Left lung (tissue), 10 donors: ENCODE results near the gene CLRN3. TPM values are rescaled to one million over a fixed set of nuclear protein-coding genes. Genes with fewer than 3 reads are reported as not detected.

Experiments used
- ATAC-seq: fragments of 200-7000 bp; cut with Tn5 transposase; one replicate; pipeline ENCODE4 v1.9.1; 2020; ENCODE audit warnings: moderate library complexity
- DNase-seq, 4 donors: peaks; one replicate each; pipeline ENCODE4 v3.0.0-alpha.2; 2013 to 2020
- H3K27ac ChIP-seq, 2 donors: fragments of 200-600 bp; sonication (generic) in 1 of 2; one replicate each; pipeline versions ENCODE4 v1.5.0 to v1.8.0; 2020 to 2021
- H3K27me3 ChIP-seq, 2 donors: fragments of 200-600 bp; sonication (generic) in 1 of 2; one replicate each; pipeline versions ENCODE4 v1.5.0 to v1.8.0; 2020 to 2021
- H3K36me3 ChIP-seq, 2 donors: fragments of 200-600 bp; sonication (generic) in 1 of 2; one replicate each; pipeline versions ENCODE4 v1.5.0 to v1.8.0; 2020 to 2021
- H3K4me1 ChIP-seq, 2 donors: fragments of 200-600 bp; one replicate each; pipeline ENCODE4 v1.8.0; 2021
- H3K4me3 ChIP-seq, 2 donors: fragments of 200-600 bp; sonication (generic) in 1 of 2; one replicate each; pipeline versions ENCODE4 v1.5.0 to v1.8.0; 2020 to 2021; ENCODE audit warnings: mild to moderate bottlenecking in 1 of 2
- H3K9me3 ChIP-seq, 2 donors: fragments of 200-600 bp; sonication (generic) in 1 of 2; one replicate each; pipeline versions ENCODE4 v1.5.0 to v1.8.0; 2020 to 2021
- CTCF ChIP-seq, 2 donors: fragments of 200-600 bp; sonication (generic) in 1 of 2; IDR thresholded peaks; one replicate each; pipeline versions ENCODE4 v1.5.0 to v1.8.0; 2021; ENCODE audit warnings: antibody characterized with exemption in 2 of 2
- intact Hi-C, 2 donors: fragments of 100-400 bp; cut with DNase I; formaldehyde crosslinking; loops; one replicate each; pipeline versions ENCODE4 v1.11.2 to v1.14.2; 2022
- polyA plus RNA-seq, 6 donors: library from polyadenylated mRNA; unstranded; fragments of 120-200 nt; gene quantifications; one replicate each; pipeline ENCODE4 v1.2.1, GENCODE V29; 2013; ENCODE audit not compliant: insufficient read length in 6 of 6
- total RNA-seq, 2 donors: library from RNA; stranded (reverse); fragmentation: NEBNext Ultra II Directional; extraction: Animal tissue kit (Norgen Biotek cat#: 25700); gene quantifications; one replicate each; pipeline ENCODE4 v1.2.1, GENCODE V29; 2021
- donor health status: DM: no; HTN: yes; CAD: no.
- donor health status: DM: no; HTN: no; CAD: no.

The CLRN3 gene
- total and polyA plus RNA-seq, 8 donors: 0.13 to 0.27 TPM; not detected in 6

- intact Hi-C loops: no loop called here
- ATAC-seq (no peak), DNase-seq (no peak)
- Histone ChIP-seq H3K36me3 (no peaks in the 10 kb centered on the region), H3K4me1 (no peaks in the 10 kb centered on the region), H3K27me3 (no peaks in the 10 kb centered on the region), H3K9me3 (peaks cover 0 to 12% of the 10 kb centered on the region in 2 donors), H3K4me3 (no peak overlapping the region), H3K27ac (no peak overlapping the region)
- no peak for TF ChIP-seq CTCF (IDR thresholded peaks at IDR 0.05)
Observed at GRCh38 chr10:127866276-127867013, 26.3 kb downstream of the CLRN3 start.

GRCh38 chr10:127863231-127863825, 29.4 kb downstream of the CLRN3 start:
- no peak for DNase-seq
- no peak overlapping the region for H3K4me3 ChIP-seq
- TF ChIP-seq CTCF (IDR thresholded peaks at IDR 0.05): no peak
- H3K27me3 ChIP-seq: no peaks in the 10 kb centered on the region
- no peaks in the 10 kb centered on the region for H3K4me1 ChIP-seq
- intact Hi-C loops: loop anchor here in 1 of 2 donors (5.0 kb wide), 1 partner anchor 209 kb away; no protein-coding TSS in a partner anchor
- H3K36me3 ChIP-seq: no peaks in the 10 kb centered on the region
- peaks cover 0 to 9% of the 10 kb centered on the region in 2 donors for H3K9me3 ChIP-seq
- ATAC-seq: no peak
- H3K27ac ChIP-seq: no peak overlapping the region

GRCh38 chr10:127860592-127860991, 32.1 kb downstream of the CLRN3 start:
- no peak for ATAC-seq
- no peak overlapping the region for H3K4me3 ChIP-seq
- no peak for TF ChIP-seq CTCF (IDR thresholded peaks at IDR 0.05)
- no peak overlapping the region for H3K27ac ChIP-seq
- no peak for DNase-seq
- H3K36me3 ChIP-seq: no peaks in the 10 kb centered on the region
- intact Hi-C loops: loop anchor here in 1 of 2 donors (5.0 kb wide), 1 partner anchor 212 kb away; no protein-coding TSS in a partner anchor
- no peaks in the 10 kb centered on the region for H3K27me3 ChIP-seq
- H3K9me3 ChIP-seq: peaks cover 0 to 9% of the 10 kb centered on the region in 2 donors
- H3K4me1 ChIP-seq: no peaks in the 10 kb centered on the region

GRCh38 chr10:127855976-127856375, 36.8 kb downstream of the CLRN3 start:
- no peak for TF ChIP-seq CTCF (IDR thresholded peaks at IDR 0.05)
- Histone ChIP-seq H3K4me3 (no peak overlapping the region), H3K4me1 (no peaks in the 10 kb centered on the region), H3K9me3 (no peaks in the 10 kb centered on the region), H3K36me3 (no peaks in the 10 kb centered on the region), H3K27ac (no peak overlapping the region), H3K27me3 (peaks cover 0 to 8% of the 10 kb centered on the region in 2 donors)
- intact Hi-C loops: loop anchor here in 1 of 2 donors (10.0 kb wide), 1 partner anchor 141 kb away; no protein-coding TSS in a partner anchor
- DNase-seq (no peak), ATAC-seq (no peak)

GRCh38 chr10:127855591-127855881, 37.2 kb downstream of the CLRN3 start:
- intact Hi-C loops: loop anchor here in 1 of 2 donors (10.0 kb wide), 1 partner anchor 141 kb away; no protein-coding TSS in a partner anchor
- no peak overlapping the region for H3K27ac ChIP-seq
- H3K4me1 ChIP-seq: no peaks in the 10 kb centered on the region
- DNase-seq (no peak), ATAC-seq (no peak)
- H3K27me3 ChIP-seq: peaks cover 0 to 8% of the 10 kb centered on the region in 2 donors
- no peaks in the 10 kb centered on the region for H3K9me3 ChIP-seq
- TF ChIP-seq CTCF (IDR thresholded peaks at IDR 0.05): no peak
- no peaks in the 10 kb centered on the region for H3K36me3 ChIP-seq
- no peak overlapping the region for H3K4me3 ChIP-seq
